ENCODE measurements around the gene GAL3ST3.

- TF ChIP-seq CTCF (optimal IDR thresholded peaks at IDR 0.05 in 1 of 3, IDR thresholded peaks at IDR 0.05 in 1 of 3, conservative IDR thresholded peaks at IDR 0.05 in 1 of 3; ENCODE audit: extremely low read depth in 1 of 3, insufficient read depth in 2 of 3, low read length in 3 of 3) = no peak
- TF ChIP-seq EZH2 (IDR thresholded peaks at IDR 0.05; ENCODE audit: low read length) = no peak
Observed at GRCh38 chr11:66048547-66049323, at the start of gene GAL3ST3.

Measured in keratinocyte (primary cell).